ENCODE results near the gene CYP27B1.

Gene CYP27B1

DNA sequence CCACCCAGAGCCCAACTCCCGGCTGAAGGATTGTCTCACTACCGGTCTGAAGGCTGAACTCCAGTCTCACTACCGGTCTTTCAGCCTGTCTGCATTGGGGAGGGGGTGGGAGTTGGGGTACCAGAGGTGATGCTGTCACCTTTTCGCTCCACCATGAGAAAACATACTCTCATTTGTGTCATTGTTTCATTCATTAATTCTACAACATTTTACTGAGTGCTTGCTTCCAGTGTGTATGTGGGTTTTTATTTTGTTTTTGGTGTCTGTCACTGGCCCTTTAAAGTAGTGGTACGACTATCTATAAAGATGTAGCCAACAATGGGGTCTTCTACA lies 14.2 kb downstream of the CYP27B1 start:
- Mint-ChIP-seq H3K27me3 (ENCODE audit: low read depth) (peaks cover 40% of the 10 kb centered on the region), H3K4me3 (peak overlapping the region; percentile 98 to 99 (median 99)), H3K9me3 (no peaks in the 10 kb centered on the region), H3K4me1 (peaks cover 46% of the 10 kb centered on the region), H3K36me3 (ENCODE audit: low read depth) (peaks cover 40% of the 10 kb centered on the region), H3K27ac (peak overlapping the region; percentile 87 to 97 (median 97))
- TF ChIP-seq, protein P1, sequence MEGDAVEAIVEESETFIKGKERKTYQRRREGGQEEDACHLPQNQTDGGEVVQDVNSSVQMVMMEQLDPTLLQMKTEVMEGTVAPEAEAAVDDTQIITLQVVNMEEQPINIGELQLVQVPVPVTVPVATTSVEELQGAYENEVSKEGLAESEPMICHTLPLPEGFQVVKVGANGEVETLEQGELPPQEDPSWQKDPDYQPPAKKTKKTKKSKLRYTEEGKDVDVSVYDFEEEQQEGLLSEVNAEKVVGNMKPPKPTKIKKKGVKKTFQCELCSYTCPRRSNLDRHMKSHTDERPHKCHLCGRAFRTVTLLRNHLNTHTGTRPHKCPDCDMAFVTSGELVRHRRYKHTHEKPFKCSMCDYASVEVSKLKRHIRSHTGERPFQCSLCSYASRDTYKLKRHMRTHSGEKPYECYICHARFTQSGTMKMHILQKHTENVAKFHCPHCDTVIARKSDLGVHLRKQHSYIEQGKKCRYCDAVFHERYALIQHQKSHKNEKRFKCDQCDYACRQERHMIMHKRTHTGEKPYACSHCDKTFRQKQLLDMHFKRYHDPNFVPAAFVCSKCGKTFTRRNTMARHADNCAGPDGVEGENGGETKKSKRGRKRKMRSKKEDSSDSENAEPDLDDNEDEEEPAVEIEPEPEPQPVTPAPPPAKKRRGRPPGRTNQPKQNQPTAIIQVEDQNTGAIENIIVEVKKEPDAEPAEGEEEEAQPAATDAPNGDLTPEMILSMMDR (IDR thresholded peaks at IDR 0.05; ENCODE audit: unreplicated experiment in 3 of 3), result no peak

DNA sequence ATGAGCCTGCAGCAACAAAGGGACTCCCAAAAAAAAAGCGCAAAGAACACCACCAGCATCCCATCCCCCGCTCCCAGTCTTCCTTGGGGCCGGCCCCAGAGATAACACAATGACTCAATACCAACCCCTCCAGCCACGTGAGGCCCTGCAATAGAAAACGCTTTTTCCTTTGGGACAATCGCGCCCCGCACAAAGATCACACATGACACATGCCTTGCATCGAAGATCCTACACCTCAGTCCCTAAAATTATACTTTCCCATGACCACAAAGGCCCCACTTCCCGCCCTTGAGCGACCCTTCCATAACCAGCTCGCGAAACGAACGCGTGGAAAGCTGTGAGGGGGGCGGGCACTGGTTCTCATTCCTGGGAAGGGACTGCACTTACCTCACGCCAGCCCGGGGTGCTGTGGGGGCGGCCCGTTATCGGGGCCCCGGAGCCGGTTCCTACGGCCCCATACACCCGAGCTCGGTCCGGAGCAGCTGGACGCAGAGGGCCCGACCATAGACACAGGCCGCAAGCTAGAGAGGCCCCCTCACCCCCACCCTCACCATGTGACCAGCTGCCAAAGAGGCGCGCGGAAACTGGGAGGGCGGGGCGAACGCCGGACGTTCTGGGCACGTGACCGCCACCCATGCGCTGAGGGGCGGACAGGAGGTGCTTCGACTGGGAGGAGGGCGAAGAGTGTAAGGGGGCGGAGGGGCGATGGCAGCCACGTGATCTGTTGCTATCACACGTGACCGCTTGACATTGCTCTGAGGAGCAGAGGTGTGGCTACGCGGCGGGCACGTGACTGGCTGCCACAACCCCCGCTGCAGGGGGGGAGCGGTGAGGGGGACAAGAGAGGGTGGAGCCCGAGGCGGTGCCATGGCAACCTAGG lies 14.8 kb downstream of the CYP27B1 start, which contains the start of gene CDK4:
CDK4 (minus strand) TSS at position 523 of the 880 bp plus-strand sequence. CDS start 593 bp downstream, outside the sequence.
- TF ChIP-seq, protein P1 (IDR thresholded peaks at IDR 0.05; ENCODE audit: unreplicated experiment in 3 of 3), result no peak
- peak within 1 kb of the TSS; percentile 87 to 97 (median 97) for H3K27ac Mint-ChIP-seq
- H3K9me3 Mint-ChIP-seq, result no peaks in the 10 kb centered on the region
- H3K4me3 Mint-ChIP-seq, result peak within 1 kb of the TSS; percentile 98 to 99 (median 99)
- H3K27me3 Mint-ChIP-seq (ENCODE audit: low read depth), result peaks cover 35% of the 10 kb centered on the region
- peaks cover 46% of the 10 kb centered on the region for H3K4me1 Mint-ChIP-seq
- H3K36me3 Mint-ChIP-seq (ENCODE audit: low read depth), result peaks cover 45% of the 10 kb centered on the region

DNA sequence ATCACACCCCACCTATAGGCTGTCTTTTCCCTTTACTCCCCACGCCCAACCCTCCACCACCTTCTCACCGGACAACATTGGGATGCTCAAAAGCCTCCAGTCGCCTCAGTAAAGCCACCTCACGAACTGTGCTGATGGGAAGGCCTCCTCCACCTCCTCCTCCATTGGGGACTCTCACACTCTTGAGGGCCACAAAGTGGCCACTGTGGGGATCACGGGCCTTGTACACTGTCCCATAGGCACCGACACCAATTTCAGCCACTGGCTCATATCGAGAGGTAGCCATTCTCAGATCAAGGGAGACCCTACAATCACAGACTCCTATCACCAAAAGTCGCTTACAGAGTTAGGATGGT lies 15.5 kb downstream of the CYP27B1 start:
- Mint-ChIP-seq H3K36me3 (ENCODE audit: low read depth) (peaks cover 48% of the 10 kb centered on the region), H3K4me3 (peak overlapping the region; percentile 98 to 99 (median 99))
- TF ChIP-seq, protein P1 (IDR thresholded peaks at IDR 0.05; ENCODE audit: unreplicated experiment in 3 of 3), result no peak

DNA sequence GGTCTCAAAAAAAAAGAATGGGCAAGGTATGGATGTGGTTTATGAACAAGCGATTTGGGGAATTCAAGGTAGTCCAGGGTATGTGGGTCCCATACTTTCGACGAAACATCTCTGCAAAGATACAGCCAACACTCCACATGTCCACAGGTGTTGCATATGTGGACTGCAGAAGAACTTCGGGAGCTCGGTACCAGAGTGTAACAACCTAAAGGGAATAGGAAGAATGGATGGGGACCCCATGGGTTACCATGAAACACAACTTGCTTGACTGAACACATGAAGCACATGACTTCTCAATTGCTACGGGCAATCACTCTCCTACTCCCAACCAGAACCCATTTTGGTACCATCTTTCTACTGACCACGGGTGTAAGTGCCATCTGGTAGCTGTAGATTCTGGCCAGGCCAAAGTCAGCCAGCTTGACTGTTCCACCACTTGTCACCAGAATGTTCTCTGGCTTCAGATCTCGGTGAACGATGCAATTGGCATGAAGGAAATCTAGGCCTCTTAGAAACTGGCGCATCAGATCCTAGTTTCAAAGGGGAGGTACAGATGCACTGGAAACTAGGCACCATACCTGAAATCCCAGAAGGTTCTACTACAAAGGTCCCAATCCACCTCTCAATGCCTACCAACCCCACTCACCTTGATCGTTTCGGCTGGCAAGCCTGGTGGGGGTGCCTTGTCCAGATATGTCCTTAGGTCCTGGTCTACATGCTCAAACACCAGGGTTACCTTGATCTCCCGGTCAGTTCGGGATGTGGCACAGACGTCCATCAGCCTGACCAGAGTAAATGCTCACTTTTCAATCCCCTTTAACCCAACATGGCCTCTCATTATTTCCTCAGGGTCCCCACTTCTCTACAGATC lies 16.1 kb downstream of the CYP27B1 start:
- TF ChIP-seq, protein P1 (IDR thresholded peaks at IDR 0.05; ENCODE audit: unreplicated experiment in 3 of 3), result no peak
- Mint-ChIP-seq H3K9me3 (no peaks in the 10 kb centered on the region), H3K36me3 (ENCODE audit: low read depth) (peaks cover 54% of the 10 kb centered on the region), H3K27ac (peak overlapping the region; percentile 87 to 97 (median 97)), H3K4me3 (peak overlapping the region; percentile 98 to 99 (median 99)), H3K27me3 (ENCODE audit: low read depth) (peaks cover 23% of the 10 kb centered on the region), H3K4me1 (peaks cover 43% of the 10 kb centered on the region)

More for the DNA sequence above, 15.5 kb downstream of the CYP27B1 start:
- H3K27me3 Mint-ChIP-seq (ENCODE audit: low read depth), result peaks cover 29% of the 10 kb centered on the region
- H3K9me3 Mint-ChIP-seq, result no peaks in the 10 kb centered on the region
- H3K4me1 Mint-ChIP-seq, result peaks cover 41% of the 10 kb centered on the region
- peak overlapping the region; percentile 87 to 97 (median 97) for H3K27ac Mint-ChIP-seq

DNA sequence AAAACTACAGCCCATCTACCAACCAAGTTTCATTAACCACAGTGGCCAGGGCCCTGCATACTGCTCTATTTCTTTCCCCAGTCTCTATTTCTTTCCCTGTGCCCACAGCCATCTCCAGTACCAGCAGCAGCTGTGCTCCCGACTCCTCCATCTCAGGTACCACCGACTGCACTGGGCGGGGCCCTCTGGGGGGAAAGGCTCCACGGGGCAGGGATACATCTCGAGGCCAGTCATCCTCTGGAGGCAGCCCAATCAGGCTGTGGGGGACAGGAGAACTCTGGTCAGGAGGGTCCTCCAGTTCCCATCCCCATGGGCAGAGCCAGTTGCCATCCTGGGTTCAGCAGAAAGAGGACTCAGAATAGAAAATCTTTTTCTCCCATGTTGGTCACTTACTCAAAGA lies 17.8 kb downstream of the CYP27B1 start:
- Mint-ChIP-seq H3K27me3 (ENCODE audit: low read depth) (peaks cover 16% of the 10 kb centered on the region), H3K9me3 (no peaks in the 10 kb centered on the region), H3K4me3 (peak overlapping the region; percentile 23 to 51 (median 48)), H3K27ac (no peak overlapping the region), H3K4me1 (peaks cover 43% of the 10 kb centered on the region), H3K36me3 (ENCODE audit: low read depth) (peaks cover 57% of the 10 kb centered on the region)
- TF ChIP-seq, protein P1 (IDR thresholded peaks at IDR 0.05; ENCODE audit: unreplicated experiment in 3 of 3), result no peak
